T1000 (cell line): ENCODE results near the gene TIMM21.

Experiments
- DNase-seq: peaks from one replicate; lab custom pipeline; 2025; ENCODE audit warnings: mixed read lengths; lab: John Stamatoyannopoulos, UW

Gene TIMM21, protein sequence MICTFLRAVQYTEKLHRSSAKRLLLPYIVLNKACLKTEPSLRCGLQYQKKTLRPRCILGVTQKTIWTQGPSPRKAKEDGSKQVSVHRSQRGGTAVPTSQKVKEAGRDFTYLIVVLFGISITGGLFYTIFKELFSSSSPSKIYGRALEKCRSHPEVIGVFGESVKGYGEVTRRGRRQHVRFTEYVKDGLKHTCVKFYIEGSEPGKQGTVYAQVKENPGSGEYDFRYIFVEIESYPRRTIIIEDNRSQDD

DNA sequence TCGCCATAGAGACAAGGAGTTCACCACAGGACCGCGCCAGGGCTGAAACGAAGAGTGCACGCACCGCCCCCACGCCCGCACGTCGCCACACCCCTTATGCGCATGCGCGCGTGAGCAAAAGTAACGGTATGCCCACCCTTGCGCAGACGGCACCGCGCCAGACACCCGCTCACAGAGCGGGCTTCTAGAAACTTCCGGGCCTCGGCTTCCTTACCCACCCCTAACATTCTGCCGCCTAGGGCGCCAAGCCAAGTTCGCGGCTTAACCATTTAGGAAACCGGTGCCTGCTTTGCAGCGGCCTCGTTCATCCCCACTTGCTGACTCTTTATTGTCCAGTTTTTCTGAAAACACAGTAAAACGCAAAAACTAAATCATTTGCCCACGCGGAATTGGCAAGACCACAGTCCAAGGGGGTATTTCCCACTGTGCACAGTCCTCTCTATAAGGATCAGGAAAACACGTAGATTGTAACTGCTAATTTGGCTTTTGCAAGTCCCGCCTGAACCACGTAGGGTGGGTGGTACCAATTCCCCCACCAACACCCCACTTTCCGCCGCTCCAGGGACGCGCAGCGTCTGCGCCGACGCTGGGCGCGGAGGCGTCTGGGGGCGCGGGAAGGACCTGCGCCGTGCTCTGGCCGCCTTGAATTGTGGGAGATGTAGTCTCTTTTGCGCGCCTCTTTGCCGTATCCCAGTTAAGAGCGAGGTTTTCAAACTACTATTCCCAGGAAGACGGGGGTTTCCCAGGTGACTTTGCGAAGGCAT, at the start of gene TIMM21, which contains the start of gene FBXO15:
TSS of gene TIMM21 (plus strand) at position 745 of the 764 bp plus-strand sequence. CDS start 286 bp downstream, outside the sequence.
TSS of gene FBXO15 (minus strand) at position 56 of the 764 bp plus-strand sequence. CDS start at position 7, 49 bp downstream.
- peak; percentile 83 for DNase-seq

DNA sequence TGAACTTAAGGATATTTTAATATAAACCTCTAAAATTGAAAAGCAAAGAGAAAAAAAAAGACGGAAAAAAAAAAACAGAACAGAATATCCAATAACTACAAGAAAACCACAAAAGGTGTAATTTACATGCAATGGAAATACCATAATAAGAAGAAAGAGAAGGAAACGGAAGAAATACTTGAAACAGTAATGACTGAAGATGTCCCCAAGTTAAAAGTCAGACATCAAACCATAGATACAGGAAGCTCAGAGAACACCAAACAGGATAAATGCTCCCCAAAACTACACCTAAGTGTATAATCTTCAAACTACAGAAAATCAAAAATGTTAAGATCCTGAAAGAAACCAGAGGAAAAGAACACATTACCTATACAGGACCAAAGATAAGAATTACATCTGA, 39.9 kb upstream of the TIMM21 start:
- no peak for DNase-seq

DNA sequence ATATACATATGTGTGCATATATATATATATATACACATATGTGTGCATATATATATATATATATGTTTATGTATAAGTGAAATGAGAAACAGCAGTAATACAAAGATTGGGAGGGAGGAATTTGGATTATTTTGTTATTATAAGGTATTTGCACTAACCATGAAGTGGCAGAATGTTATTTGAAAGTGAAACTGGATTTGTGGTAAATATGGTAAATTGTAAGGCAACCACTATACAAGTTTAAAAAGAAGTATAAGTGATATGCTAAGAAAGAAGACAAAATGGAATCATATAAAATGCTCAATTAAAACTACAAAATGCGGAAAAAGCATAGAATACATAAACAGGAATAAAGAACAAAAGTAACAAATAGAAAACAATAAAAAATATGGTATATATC, 38.2 kb upstream of the TIMM21 start:
- no peak for DNase-seq

GRCh38 chr18:74110976-74111375, 37.3 kb upstream of the TIMM21 start:
- no peak for DNase-seq

DNA sequence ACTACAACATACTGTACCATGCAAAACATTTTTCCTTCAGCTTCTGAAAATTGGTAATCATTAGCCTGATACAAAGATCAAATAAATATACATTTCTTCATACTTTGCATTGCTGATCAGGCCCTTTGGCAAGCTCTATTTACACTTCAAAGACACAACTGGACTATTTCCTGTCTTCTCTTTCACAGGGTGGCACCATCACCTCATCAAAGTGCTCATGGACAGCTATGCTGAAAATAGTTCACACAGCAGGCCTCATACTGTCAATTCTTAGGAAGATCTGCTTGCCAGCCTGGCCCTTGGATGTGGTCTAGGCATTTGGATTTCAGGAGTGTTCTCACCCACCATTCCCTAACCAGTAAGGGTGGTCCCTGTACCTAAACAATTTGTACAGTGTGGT, 34.6 kb upstream of the TIMM21 start:
- no peak for DNase-seq

DNA sequence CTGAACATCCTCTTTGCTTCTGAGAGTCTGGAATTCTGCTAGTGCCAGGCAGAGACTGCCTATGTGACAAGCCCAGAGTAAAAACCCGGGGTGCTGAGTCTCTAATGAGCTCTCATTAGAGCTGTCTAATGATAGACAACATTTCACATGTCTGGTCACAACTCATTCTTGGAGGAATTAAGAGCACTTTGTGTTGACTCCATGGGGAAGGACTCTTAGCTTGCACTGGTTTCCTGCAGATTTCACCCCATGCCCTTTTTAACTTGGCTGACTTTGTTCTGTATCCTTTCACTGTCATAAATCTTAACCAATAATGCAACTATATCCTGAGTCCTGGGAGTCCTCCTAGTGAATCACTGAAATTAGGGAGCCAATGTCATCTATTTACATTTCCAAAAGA, 34.2 kb upstream of the TIMM21 start:
- DNase-seq, result no peak

GRCh38 chr18:74115046-74115445, 33.3 kb upstream of the TIMM21 start:
- no peak for DNase-seq

DNA sequence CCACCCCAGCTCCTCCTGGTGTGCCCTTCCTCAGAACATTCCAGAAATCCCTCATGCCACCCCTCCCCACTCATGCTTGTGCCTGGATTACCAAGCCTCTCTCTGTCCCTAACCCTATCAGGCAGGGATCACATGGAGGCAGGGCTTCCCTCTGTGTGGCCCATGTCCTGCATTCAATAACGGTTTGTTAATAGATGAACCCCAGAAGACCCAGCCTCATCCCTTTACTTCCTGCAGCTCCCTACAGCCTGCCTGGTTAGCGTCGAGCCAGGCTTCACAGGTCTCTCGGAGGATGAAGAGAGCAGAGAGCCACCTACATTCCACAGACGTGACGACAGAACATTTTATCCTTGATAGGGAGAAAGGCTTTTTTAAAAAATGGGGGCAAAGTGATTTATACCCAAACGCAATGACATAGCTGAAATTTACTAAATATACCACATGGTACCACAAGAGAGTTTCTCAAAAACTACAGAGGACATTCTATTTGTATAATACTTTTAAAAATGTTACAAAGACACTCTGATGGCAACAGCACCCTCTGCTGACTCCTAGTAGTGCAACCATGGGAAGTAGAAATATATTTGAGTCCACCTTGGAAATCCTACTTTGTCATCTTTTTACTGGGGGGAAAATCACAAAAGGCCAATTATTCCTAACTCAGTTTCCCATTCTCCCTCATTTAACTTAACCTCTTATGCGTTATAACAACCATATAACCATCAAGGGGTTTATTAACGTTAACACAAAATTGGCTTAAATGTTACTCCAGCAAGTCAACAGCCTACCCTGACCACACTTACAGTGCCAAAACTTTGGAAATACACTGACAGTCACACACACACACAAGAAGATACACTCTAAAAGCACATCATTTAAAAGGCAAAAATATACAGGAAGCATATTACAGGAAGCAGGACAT, 31.4 kb upstream of the TIMM21 start:
- no peak for DNase-seq

DNA sequence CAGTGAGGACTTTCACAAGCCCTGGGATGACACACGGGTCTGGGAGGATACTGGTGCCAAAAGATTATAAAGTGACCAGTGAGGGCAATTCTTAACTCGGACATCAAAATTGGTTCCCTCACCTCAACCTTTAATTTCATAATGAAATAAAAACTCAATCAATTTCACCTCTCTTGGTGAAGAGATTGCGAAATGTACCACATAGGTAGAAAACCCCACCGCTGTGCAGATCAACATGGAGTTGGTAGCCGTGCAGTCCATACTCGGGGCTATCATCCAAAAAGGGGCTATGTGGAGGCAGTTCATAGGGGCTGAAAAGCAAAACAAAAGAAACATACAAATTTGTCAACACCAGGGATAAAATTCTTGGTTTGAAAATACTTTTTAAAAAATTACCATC, 25.1 kb upstream of the TIMM21 start:
- DNase-seq, result no peak

GRCh38 chr18:74124642-74125041, 23.7 kb upstream of the TIMM21 start:
- DNase-seq, result no peak

DNA sequence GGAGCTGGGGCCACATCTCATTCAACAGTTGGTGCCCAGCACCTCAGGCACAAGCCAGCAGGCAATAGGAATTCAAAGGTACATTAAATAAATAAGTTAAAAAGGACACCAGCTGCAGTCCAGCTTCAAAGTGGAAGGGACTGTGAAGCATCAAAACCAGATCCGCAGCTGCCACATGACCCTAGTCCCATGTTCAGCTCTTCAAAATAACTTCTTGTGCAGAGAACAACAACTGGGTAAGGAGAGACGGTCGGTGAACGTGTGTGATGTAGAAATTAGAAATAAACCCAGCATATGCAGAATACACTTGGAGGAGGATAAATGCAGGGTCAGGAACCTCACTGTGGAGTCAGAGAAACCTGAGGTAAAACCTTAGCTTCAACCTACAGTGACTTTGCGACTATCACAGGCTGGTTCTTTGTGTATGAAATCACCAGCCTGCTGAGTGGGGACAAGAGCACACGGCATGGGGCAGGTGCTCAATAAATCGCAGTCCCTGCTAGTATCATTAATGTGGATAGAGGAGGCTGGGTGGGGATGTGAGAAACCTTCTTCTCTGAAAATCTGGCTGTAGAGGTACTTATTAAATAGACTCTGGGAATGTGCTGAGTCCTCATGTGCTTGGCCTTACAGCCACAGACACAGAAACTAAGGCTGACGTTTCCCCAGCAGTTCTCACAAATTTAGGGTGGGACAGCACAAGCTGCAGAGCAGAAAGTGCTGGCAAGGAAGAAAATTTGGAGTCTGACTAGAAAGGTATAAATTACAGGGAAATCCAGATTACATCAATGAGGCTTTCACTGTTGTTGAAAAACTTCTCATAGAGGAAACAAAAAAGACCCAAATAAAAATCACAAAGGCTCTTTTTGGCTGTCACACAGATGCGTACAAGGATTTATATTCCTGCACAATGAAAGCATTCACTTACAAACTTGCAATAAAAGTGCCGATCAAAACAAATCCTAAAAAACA, 21.4 kb upstream of the TIMM21 start:
- DNase-seq, result no peak

- no peak for DNase-seq
Measured at GRCh38 chr18:74128159-74128558, 20.2 kb upstream of the TIMM21 start.

DNA sequence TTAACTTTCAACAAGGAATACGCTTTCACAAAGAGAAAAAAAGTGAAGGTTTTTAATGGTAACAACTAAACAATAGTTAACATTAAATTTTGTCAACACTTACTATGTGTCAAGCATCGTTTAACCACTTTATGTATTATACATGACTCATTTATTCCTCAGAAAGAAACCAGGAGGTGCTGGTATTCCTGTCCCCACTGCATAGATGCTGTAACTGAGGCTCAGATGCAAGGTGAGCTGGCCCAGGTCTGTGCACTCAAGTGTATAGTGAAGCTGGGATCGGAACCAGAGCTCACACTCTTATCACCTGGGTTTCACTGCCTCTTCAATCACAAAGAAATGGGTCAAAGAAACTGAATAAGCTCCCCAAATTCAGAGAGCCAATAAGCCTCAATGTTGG, 17.2 kb upstream of the TIMM21 start:
- no peak for DNase-seq

DNA sequence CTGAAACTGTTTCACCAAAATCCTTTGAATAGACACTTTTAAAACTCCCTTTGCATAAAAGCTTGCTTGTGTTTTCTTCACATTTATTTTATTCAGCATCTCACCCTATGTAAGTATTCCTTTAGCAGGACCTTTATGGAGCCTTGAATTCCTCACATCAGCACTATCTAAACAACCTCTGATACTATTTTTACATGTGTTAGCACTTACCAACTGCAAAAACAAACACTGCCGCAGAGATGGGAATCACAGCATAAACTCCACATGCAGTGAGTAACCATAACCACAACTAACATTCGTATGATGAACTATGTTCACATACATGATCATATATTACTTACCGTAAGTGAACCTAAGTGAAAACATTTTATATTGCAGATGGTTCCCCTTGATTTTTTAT, 16.1 kb upstream of the TIMM21 start:
- no peak for DNase-seq

GRCh38 chr18:74137920-74138538, 10.3 kb upstream of the TIMM21 start:
- no peak for DNase-seq

GRCh38 chr18:74139411-74139810, 8.9 kb upstream of the TIMM21 start:
- no peak for DNase-seq

- no peak for DNase-seq
Measured at GRCh38 chr18:74139888-74140287, 8.4 kb upstream of the TIMM21 start.

GRCh38 chr18:74140582-74140981, 7.7 kb upstream of the TIMM21 start:
- no peak for DNase-seq

GRCh38 chr18:74141667-74142066, 6.7 kb upstream of the TIMM21 start:
- no peak for DNase-seq

DNA sequence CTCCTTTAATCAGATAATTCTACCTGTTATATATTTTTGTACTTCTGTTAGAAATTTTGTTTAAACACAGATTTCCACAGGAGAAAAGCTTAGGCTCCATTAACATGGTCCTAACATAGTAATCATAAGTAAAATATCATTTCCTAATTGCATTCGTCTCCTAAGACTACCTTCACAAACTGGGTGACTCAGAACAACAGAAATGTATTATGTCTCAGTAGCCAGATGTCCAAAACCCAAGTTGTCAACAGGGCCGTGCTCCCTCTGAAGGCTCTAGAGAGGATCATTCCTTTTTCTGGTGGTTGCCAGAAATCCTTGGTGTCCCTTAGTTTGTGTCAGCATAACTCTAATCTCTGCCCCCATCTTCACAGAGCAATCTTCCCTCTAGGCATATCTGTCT, 6.1 kb upstream of the TIMM21 start:
- DNase-seq, result no peak

GRCh38 chr18:74146756-74147155, 1.6 kb upstream of the TIMM21 start:
- DNase-seq, result no peak
